ENCODE results near the gene P3H1.

P3H1 gene

DNA sequence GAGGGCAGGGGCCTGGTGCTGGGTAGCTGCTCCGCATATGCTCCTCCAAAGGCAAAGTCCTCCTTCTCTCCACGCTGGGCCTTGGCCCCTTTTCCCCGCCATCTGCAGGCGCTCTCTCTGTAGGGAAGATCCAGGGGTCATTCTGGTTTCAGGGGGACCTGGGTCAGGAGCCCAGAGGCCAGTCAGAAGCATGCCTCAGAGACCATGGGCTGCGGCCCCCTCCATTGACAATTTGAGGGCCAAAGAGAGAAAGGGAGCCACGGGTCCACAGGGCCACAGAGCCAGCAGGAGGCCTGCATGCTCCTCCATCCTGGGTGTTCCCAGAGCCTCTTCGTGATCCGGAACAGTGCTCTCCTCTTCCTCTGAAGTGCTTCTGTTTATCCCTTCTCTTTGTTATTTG is 24.7 kb downstream of the P3H1 start:
- TF ChIP-seq POLR2AphosphoS5 (IDR thresholded peaks at IDR 0.05; ENCODE audit: low read depth, low read length) (no peak), FOXP2 (optimal IDR thresholded peaks at IDR 0.05; ENCODE audit: borderline replicate concordance, extremely low read depth, extremely low read length, insufficient read depth) (no peak), SIN3A (IDR thresholded peaks at IDR 0.05; ENCODE audit: borderline replicate concordance, insufficient read depth, low read length) (no peak), TAF1 (IDR thresholded peaks at IDR 0.05; ENCODE audit: borderline replicate concordance, insufficient read depth, low read length) (no peak)
- TF ChIP-seq, protein P1, sequence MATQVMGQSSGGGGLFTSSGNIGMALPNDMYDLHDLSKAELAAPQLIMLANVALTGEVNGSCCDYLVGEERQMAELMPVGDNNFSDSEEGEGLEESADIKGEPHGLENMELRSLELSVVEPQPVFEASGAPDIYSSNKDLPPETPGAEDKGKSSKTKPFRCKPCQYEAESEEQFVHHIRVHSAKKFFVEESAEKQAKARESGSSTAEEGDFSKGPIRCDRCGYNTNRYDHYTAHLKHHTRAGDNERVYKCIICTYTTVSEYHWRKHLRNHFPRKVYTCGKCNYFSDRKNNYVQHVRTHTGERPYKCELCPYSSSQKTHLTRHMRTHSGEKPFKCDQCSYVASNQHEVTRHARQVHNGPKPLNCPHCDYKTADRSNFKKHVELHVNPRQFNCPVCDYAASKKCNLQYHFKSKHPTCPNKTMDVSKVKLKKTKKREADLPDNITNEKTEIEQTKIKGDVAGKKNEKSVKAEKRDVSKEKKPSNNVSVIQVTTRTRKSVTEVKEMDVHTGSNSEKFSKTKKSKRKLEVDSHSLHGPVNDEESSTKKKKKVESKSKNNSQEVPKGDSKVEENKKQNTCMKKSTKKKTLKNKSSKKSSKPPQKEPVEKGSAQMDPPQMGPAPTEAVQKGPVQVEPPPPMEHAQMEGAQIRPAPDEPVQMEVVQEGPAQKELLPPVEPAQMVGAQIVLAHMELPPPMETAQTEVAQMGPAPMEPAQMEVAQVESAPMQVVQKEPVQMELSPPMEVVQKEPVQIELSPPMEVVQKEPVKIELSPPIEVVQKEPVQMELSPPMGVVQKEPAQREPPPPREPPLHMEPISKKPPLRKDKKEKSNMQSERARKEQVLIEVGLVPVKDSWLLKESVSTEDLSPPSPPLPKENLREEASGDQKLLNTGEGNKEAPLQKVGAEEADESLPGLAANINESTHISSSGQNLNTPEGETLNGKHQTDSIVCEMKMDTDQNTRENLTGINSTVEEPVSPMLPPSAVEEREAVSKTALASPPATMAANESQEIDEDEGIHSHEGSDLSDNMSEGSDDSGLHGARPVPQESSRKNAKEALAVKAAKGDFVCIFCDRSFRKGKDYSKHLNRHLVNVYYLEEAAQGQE (IDR thresholded peaks at IDR 0.05; ENCODE audit: insufficient read depth in 1 of 2, low read depth in 2 of 2, low read length in 2 of 2): no peak

DNA sequence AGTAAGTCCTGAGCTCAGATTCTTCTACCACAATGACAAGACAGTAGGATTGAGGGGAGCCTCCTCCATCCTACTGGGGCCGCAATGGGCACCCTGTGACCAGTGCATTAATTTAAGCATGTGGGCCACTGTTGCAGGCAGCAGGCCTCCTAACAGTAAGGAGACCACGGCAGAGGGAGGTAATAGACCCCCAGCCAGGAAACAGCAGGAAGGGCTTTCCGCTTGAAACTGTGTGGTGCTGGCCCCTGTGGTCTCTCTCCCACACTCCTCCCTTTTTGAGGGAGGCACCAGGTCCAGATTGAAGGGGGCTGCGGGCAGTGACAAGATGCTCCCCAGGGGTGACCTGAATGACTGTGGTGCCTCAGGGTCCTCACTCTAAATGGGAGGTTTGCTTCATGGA is 25.1 kb downstream of the P3H1 start:
- TF ChIP-seq POLR2AphosphoS5 (IDR thresholded peaks at IDR 0.05; ENCODE audit: low read depth, low read length) (no peak), SIN3A (IDR thresholded peaks at IDR 0.05; ENCODE audit: borderline replicate concordance, insufficient read depth, low read length) (no peak), TAF1 (IDR thresholded peaks at IDR 0.05; ENCODE audit: borderline replicate concordance, insufficient read depth, low read length) (no peak), FOXP2 (optimal IDR thresholded peaks at IDR 0.05; ENCODE audit: borderline replicate concordance, extremely low read depth, extremely low read length, insufficient read depth) (no peak)
- TF ChIP-seq, protein P1 (IDR thresholded peaks at IDR 0.05; ENCODE audit: insufficient read depth in 1 of 2, low read depth in 2 of 2, low read length in 2 of 2): no peak

DNA sequence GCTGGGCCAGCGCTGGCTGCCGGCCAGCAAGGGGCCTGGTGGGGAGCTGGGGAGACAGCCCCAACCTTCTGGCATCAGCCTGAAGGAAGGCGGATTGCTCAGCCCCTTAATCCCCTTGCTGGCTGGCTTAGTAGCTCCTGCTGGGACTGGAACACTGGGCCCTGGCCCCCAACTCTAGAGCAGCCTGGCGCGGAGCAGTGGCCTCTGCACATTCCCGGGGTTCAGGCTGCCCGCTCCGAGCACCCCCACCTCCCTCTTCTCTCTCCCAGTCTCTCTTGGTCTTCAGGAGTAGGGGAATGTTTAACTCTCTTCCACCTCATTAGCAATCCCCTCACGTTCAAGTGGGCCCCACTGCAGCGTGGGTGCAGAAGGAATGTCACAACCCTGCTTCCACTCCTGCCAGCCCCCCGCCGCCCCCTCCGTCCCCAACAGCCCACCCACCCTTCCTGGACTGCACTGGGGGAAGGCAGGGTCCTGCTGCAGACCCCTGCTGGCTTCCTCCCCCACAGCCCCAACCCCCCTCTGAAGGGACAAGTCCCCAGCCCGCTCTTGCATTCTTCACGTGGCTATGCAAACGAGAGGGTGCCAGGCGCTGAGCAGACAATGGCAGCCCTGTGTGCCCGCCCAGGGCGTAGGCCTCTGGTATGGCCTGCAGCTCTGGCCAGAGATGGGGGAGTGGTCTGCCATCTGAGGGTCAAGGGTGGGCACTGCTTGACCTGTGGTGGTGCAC is 25.8 kb downstream of the P3H1 start:
- no peak for TF ChIP-seq TAF1 (IDR thresholded peaks at IDR 0.05; ENCODE audit: borderline replicate concordance, insufficient read depth, low read length)
- no peak for TF ChIP-seq POLR2AphosphoS5 (IDR thresholded peaks at IDR 0.05; ENCODE audit: low read depth, low read length)
- no peak for TF ChIP-seq FOXP2 (optimal IDR thresholded peaks at IDR 0.05; ENCODE audit: borderline replicate concordance, extremely low read depth, extremely low read length, insufficient read depth)
- TF ChIP-seq, protein P1 (IDR thresholded peaks at IDR 0.05; ENCODE audit: insufficient read depth in 1 of 2, low read depth in 2 of 2, low read length in 2 of 2): no peak
- TF ChIP-seq SIN3A (IDR thresholded peaks at IDR 0.05; ENCODE audit: borderline replicate concordance, insufficient read depth, low read length): no peak

- TF ChIP-seq FOXP2 (optimal IDR thresholded peaks at IDR 0.05; ENCODE audit: borderline replicate concordance, extremely low read depth, extremely low read length, insufficient read depth) (no peak), SIN3A (IDR thresholded peaks at IDR 0.05; ENCODE audit: borderline replicate concordance, insufficient read depth, low read length) (no peak), POLR2AphosphoS5 (IDR thresholded peaks at IDR 0.05; ENCODE audit: low read depth, low read length) (no peak), TAF1 (IDR thresholded peaks at IDR 0.05; ENCODE audit: borderline replicate concordance, insufficient read depth, low read length) (no peak)
- TF ChIP-seq, protein P1 (IDR thresholded peaks at IDR 0.05; ENCODE audit: insufficient read depth in 1 of 2, low read depth in 2 of 2, low read length in 2 of 2): no peak
Measured at GRCh38 chr1:42739753-42740700, 26.8 kb downstream of the P3H1 start, which contains the start of gene CLDN19. Gene CLDN19, minus strand, starts transcription at chr1:42740236. Its CDS starts 173 bp downstream, at chr1:42740063.

Measured in PFSK-1 (cell line).